ENCODE results near the gene FRMD4B. TPM values are rescaled to one million over a fixed set of nuclear protein-coding genes. Genes with fewer than 3 reads are reported as not detected.

FRMD4B gene
- total RNA-seq, 1 donor from 2014 or later = 102 TPM

- H3K27ac Mint-ChIP-seq (ENCODE audit: unreplicated experiment) = peak overlapping the region; percentile 30
- DNase-seq (ENCODE audit: low spot score) = no peak
- TF ChIP-seq CTCF (IDR thresholded peaks at IDR 0.05; ENCODE audit: unreplicated experiment) = no peak
Observed at GRCh38 chr3:69204315-69204957, 181.5 kb downstream of the FRMD4B start.

GRCh38 chr3:69203631-69204314, 182.1 kb downstream of the FRMD4B start:
- H3K4me1 Mint-ChIP-seq (ENCODE audit: unreplicated experiment) = peaks cover 12% of the 10 kb centered on the region
- H3K9me3 Mint-ChIP-seq (ENCODE audit: unreplicated experiment) = no peaks in the 10 kb centered on the region
- H3K4me3 Mint-ChIP-seq (ENCODE audit: unreplicated experiment) = no peak overlapping the region
- peaks cover 2% of the 10 kb centered on the region for H3K27me3 Mint-ChIP-seq (ENCODE audit: unreplicated experiment)
- TF ChIP-seq CTCF (IDR thresholded peaks at IDR 0.05; ENCODE audit: unreplicated experiment) = no peak
- no peak for DNase-seq (ENCODE audit: low spot score)
- H3K36me3 Mint-ChIP-seq (ENCODE audit: low read depth, unreplicated experiment) = peaks cover 27% of the 10 kb centered on the region
- H3K27ac Mint-ChIP-seq (ENCODE audit: unreplicated experiment) = peak overlapping the region; percentile 30

More at GRCh38 chr3:69204315-69204957, 181.5 kb downstream of the FRMD4B start:
- H3K4me3 Mint-ChIP-seq (ENCODE audit: unreplicated experiment) = no peak overlapping the region
- H3K36me3 Mint-ChIP-seq (ENCODE audit: low read depth, unreplicated experiment) = peaks cover 27% of the 10 kb centered on the region
- peaks cover 2% of the 10 kb centered on the region for H3K27me3 Mint-ChIP-seq (ENCODE audit: unreplicated experiment)
- no peaks in the 10 kb centered on the region for H3K9me3 Mint-ChIP-seq (ENCODE audit: unreplicated experiment)
- H3K4me1 Mint-ChIP-seq (ENCODE audit: unreplicated experiment) = peaks cover 12% of the 10 kb centered on the region

GRCh38 chr3:69201658-69202057, 184.2 kb downstream of the FRMD4B start:
- no peaks in the 10 kb centered on the region for H3K9me3 Mint-ChIP-seq (ENCODE audit: unreplicated experiment)
- H3K27ac Mint-ChIP-seq (ENCODE audit: unreplicated experiment) = no peak overlapping the region
- H3K4me1 Mint-ChIP-seq (ENCODE audit: unreplicated experiment) = peaks cover 16% of the 10 kb centered on the region
- no peak overlapping the region for H3K4me3 Mint-ChIP-seq (ENCODE audit: unreplicated experiment)
- no peak for TF ChIP-seq CTCF (IDR thresholded peaks at IDR 0.05; ENCODE audit: unreplicated experiment)
- DNase-seq (ENCODE audit: low spot score) = no peak
- H3K36me3 Mint-ChIP-seq (ENCODE audit: low read depth, unreplicated experiment) = peaks cover 36% of the 10 kb centered on the region
- no peaks in the 10 kb centered on the region for H3K27me3 Mint-ChIP-seq (ENCODE audit: unreplicated experiment)

- Mint-ChIP-seq H3K36me3 (ENCODE audit: low read depth, unreplicated experiment) (peaks cover 36% of the 10 kb centered on the region), H3K9me3 (ENCODE audit: unreplicated experiment) (no peaks in the 10 kb centered on the region), H3K4me3 (ENCODE audit: unreplicated experiment) (peak overlapping the region; percentile 31), H3K27ac (ENCODE audit: unreplicated experiment) (peak overlapping the region; percentile 61), H3K27me3 (ENCODE audit: unreplicated experiment) (no peaks in the 10 kb centered on the region), H3K4me1 (ENCODE audit: unreplicated experiment) (peaks cover 22% of the 10 kb centered on the region)
- DNase-seq (ENCODE audit: low spot score) = no peak
- no peak for TF ChIP-seq CTCF (IDR thresholded peaks at IDR 0.05; ENCODE audit: unreplicated experiment)
Observed at GRCh38 chr3:69200384-69201068, 185.4 kb downstream of the FRMD4B start.

Data from endothelial cell (in vitro differentiated cells).